HG02852 (cell line): Measurements from ENCODE around the gene EMX1.

Experiments
- ATAC-seq: cut with Tn5 transposase; IDR thresholded peaks from one replicate; pipeline ENCODE4 v1.9.1; 2021; ENCODE audit warnings: mild to moderate bottlenecking, moderate library complexity; ENCODE audit not compliant: unreplicated experiment

The EMX1 gene

GRCh38 chr2:72956050-72956395 is 38.7 kb downstream of the EMX1 start:
- no peak for ATAC-seq

- ATAC-seq: no peak
Observed at GRCh38 chr2:72956936-72957335, 39.6 kb downstream of the EMX1 start.

- ATAC-seq: no peak
Observed at GRCh38 chr2:72958542-72959385, 41.4 kb downstream of the EMX1 start.

GRCh38 chr2:72959554-72959953 is 42.2 kb downstream of the EMX1 start:
- no peak for ATAC-seq

GRCh38 chr2:72959995-72960981 is 43.0 kb downstream of the EMX1 start:
- no peak for ATAC-seq

- ATAC-seq: no peak
Observed at GRCh38 chr2:72961036-72961720, 43.9 kb downstream of the EMX1 start.

- no peak for ATAC-seq
Observed at GRCh38 chr2:72961853-72962468, 44.6 kb downstream of the EMX1 start.

- no peak for ATAC-seq
Observed at GRCh38 chr2:72962911-72963310, 45.6 kb downstream of the EMX1 start.

GRCh38 chr2:72963423-72964145 is 46.3 kb downstream of the EMX1 start:
- ATAC-seq: no peak

- ATAC-seq: no peak
Observed at GRCh38 chr2:72964146-72964525, 46.8 kb downstream of the EMX1 start.

- no peak for ATAC-seq
Observed at GRCh38 chr2:72965016-72965415, 47.7 kb downstream of the EMX1 start.

- ATAC-seq: no peak
Observed at GRCh38 chr2:72965770-72966450, 48.6 kb downstream of the EMX1 start.

- no peak for ATAC-seq
Observed at GRCh38 chr2:72968286-72968685, 51.0 kb downstream of the EMX1 start.

GRCh38 chr2:72969706-72970105 is 52.4 kb downstream of the EMX1 start:
- no peak for ATAC-seq

- no peak for ATAC-seq
Observed at GRCh38 chr2:72971036-72971435, 53.7 kb downstream of the EMX1 start.

- ATAC-seq: no peak
Observed at GRCh38 chr2:72972352-72973136, 55.2 kb downstream of the EMX1 start.

- ATAC-seq: no peak
Observed at GRCh38 chr2:72973137-72973535, 55.8 kb downstream of the EMX1 start.

- peak; percentile 87 for ATAC-seq
Observed at GRCh38 chr2:72973566-72974435, 56.5 kb downstream of the EMX1 start.
